Calu3 (cell line): ENCODE measurements around the gene C20orf204. TPM values are rescaled to one million over a fixed set of nuclear protein-coding genes. Genes with fewer than 3 reads are reported as not detected.
"Not testable (repeated sequence)": the region's sequence is repeated elsewhere in the genome, so short reads cannot be mapped to it uniquely, and the experiment has no call there.

Experiments used
- BruUV-seq: library from RNA; stranded (reverse); fragments of 400-500 nt; replicated peaks from 2 replicates; lab custom pipeline; 2021; lab: Mats Ljungman, UMichigan
- CTCF ChIA-PET: fragments of 300-600 bp; sonication (Branson Sonifier 250); formaldehyde crosslinking; loops from one replicate; lab custom pipeline; 2022; ENCODE audit warnings: antibody characterized with exemption; lab: Charles Lee
- DNase-seq: peaks from one replicate; pipeline ENCODE4 v3.0.0; 2022
- H3K27ac Mint-ChIP-seq: one replicate; pipeline ENCODE4 v1.8.0; 2022; ENCODE audit warnings: mixed read lengths; ENCODE audit not compliant: unreplicated experiment
- H3K27me3 Mint-ChIP-seq: one replicate; pipeline ENCODE4 v1.8.0; 2022; ENCODE audit warnings: mixed read lengths; ENCODE audit not compliant: unreplicated experiment
- H3K36me3 Mint-ChIP-seq: one replicate; pipeline ENCODE4 v1.8.0; 2022; ENCODE audit warnings: mild to moderate bottlenecking, moderate library complexity, mixed read lengths; ENCODE audit not compliant: insufficient read depth, unreplicated experiment
- H3K4me1 Mint-ChIP-seq: one replicate; pipeline ENCODE4 v1.8.0; 2022; ENCODE audit warnings: mild to moderate bottlenecking, low read depth, mixed read lengths; ENCODE audit not compliant: unreplicated experiment
- H3K4me3 Mint-ChIP-seq: one replicate; pipeline ENCODE4 v1.8.0; 2022; ENCODE audit warnings: mild to moderate bottlenecking, low read depth, moderate library complexity, mixed read lengths; ENCODE audit not compliant: unreplicated experiment
- H3K9me3 Mint-ChIP-seq: one replicate; pipeline ENCODE4 v1.8.0; 2022; ENCODE audit warnings: low read depth, mixed read lengths; ENCODE audit not compliant: unreplicated experiment
- intact Hi-C: fragments of 100-400 bp; cut with micrococcal nuclease; formaldehyde crosslinking; loops from one replicate; pipeline ENCODE4 v1.10.0; 2022; ENCODE audit not compliant: unreplicated experiment
- total RNA-seq: library from RNA; stranded (reverse); gene quantifications from 2 replicates; pipeline ENCODE4 v1.2.3, GENCODE V29; 2022
- TF ChIP-seq, protein P1 (sequence below): fragments of 200-600 bp; IDR thresholded peaks from one replicate; pipeline ENCODE4 v1.8.0; 2022; ENCODE audit warnings: antibody characterized with exemption; ENCODE audit not compliant: unreplicated experiment

C20orf204 gene
- total RNA-seq, 1 experiment from 2014 or later: 5.0 TPM

DNA sequence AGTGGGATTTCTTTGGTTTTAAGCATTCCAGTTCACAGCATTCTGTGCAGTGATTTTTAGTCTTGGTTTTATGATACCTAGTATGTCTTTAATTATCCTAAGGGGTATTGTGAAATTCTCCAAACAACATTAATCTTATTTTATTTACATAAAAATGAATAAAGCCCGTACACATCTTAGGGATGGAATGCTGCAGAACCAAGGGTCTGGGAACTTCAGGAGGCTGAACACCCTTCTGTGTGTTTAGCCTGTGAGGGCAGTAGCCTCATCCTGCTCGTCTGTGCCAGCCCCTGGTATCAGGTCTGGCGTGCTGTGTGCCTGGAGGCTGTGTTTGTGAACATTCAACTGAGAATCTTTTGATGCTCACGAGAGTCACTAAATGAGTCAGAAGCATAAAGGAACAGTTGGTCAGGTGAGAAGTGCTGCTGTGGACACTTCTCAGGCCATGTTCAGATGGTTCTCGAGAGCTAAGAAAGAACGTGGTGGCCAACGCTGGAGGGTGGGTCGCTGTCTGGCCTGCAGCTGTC lies 25.2 kb upstream of the C20orf204 start:
- no peak overlapping the region for H3K27ac Mint-ChIP-seq
- H3K9me3 Mint-ChIP-seq: peaks cover 3% of the 10 kb centered on the region
- no peaks in the 10 kb centered on the region for H3K27me3 Mint-ChIP-seq
- intact Hi-C loops: no loop called here
- TF ChIP-seq, protein P1, sequence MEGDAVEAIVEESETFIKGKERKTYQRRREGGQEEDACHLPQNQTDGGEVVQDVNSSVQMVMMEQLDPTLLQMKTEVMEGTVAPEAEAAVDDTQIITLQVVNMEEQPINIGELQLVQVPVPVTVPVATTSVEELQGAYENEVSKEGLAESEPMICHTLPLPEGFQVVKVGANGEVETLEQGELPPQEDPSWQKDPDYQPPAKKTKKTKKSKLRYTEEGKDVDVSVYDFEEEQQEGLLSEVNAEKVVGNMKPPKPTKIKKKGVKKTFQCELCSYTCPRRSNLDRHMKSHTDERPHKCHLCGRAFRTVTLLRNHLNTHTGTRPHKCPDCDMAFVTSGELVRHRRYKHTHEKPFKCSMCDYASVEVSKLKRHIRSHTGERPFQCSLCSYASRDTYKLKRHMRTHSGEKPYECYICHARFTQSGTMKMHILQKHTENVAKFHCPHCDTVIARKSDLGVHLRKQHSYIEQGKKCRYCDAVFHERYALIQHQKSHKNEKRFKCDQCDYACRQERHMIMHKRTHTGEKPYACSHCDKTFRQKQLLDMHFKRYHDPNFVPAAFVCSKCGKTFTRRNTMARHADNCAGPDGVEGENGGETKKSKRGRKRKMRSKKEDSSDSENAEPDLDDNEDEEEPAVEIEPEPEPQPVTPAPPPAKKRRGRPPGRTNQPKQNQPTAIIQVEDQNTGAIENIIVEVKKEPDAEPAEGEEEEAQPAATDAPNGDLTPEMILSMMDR: no peak
- no peak for DNase-seq
- no TSS peak for BruUV-seq
- CTCF ChIA-PET: no interaction called here
- H3K36me3 Mint-ChIP-seq: peaks cover 66% of the 10 kb centered on the region
- H3K4me3 Mint-ChIP-seq: no peak overlapping the region
- H3K4me1 Mint-ChIP-seq: no peaks in the 10 kb centered on the region

DNA sequence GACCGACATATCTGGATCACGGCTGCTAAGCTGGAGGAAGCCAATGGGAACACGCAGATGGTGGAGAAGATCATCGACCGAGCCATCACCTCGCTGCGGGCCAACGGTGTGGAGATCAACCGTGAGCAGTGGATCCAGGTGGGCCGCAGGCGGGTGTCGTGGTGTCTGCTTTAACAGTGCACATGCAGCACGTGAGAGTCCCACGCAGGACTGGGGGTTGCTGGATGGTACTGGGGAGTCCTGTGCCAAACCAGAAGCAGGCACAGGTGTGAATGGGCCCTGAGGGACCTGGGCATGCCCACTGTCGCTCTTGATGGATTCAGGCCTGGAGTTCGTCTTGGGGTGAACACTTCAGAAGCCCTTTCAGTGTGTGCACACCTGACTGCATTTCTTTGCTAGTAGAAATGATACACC lies 24.6 kb upstream of the C20orf204 start:
- peaks cover 64% of the 10 kb centered on the region for H3K36me3 Mint-ChIP-seq
- peaks cover 3% of the 10 kb centered on the region for H3K9me3 Mint-ChIP-seq
- no peaks in the 10 kb centered on the region for H3K27me3 Mint-ChIP-seq
- no peak overlapping the region for H3K4me3 Mint-ChIP-seq
- intact Hi-C loops: no loop called here
- CTCF ChIA-PET: no interaction called here
- no peak overlapping the region for H3K27ac Mint-ChIP-seq
- no peaks in the 10 kb centered on the region for H3K4me1 Mint-ChIP-seq
- DNase-seq: no peak
- no TSS peak for BruUV-seq
- TF ChIP-seq, protein P1: no peak

DNA sequence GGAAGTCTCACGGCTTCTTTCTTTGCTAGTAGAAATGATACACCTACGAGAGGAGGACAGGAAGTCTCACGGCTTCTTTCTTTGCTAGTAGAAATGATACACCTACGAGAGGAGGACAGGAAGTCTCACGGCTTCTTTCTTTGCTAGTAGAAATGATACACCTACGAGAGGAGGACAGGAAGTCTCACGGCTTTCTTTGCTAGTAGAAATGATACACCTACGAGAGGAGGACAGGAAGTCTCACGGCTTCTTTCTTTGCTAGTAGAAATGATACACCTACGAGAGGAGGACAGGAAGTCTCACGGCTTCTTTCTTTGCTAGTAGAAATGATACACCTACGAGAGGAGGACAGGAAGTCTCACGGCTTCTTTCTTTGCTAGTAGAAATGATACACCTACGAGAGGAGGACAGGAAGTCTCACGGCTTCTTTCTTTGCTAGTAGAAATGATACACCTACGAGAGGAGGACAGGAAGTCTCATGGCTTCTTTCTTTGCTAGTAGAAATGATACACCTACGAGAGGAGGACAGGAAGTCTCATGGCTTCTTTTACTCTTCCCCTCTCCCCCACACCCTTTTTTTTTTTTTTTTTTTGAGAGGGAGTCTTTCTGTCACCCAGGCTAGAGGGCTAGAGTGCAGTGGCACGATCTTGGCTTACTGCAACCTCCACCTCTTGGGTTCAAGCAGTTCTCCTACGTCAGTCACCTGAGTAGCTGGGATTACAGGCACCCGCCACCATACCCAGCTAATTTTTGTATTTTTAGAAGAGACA lies 23.4 kb upstream of the C20orf204 start:
- DNase-seq, CTCF ChIA-PET, H3K4me3 Mint-ChIP-seq, H3K27me3 Mint-ChIP-seq, BruUV-seq, intact Hi-C loops, H3K4me1 Mint-ChIP-seq, H3K9me3 Mint-ChIP-seq, H3K27ac Mint-ChIP-seq: not testable (repeated sequence)
- peaks cover 60% of the 10 kb centered on the region for H3K36me3 Mint-ChIP-seq

DNA sequence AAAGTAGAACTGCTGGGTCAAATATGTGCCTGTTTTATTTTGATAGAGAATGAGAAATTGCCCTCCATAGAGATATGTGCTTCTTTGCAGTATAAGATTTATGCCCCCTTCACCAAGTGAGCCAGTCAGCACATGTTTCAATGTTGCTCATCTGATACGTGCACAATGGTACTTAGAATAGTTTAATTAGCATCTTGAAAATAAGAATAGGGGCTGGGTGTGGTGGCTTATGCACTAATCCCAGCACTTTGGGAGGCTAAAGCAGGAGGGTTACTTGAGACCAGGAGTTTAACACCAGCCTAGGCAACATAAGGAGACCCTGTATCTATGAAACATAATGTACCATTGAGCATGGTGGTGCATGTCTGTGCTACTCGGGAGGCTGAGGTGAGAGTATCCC lies 20.3 kb upstream of the C20orf204 start:
- Mint-ChIP-seq H3K27me3 (no peaks in the 10 kb centered on the region), H3K36me3 (peaks cover 59% of the 10 kb centered on the region), H3K4me1 (no peaks in the 10 kb centered on the region), H3K4me3 (no peak overlapping the region), H3K9me3 (no peaks in the 10 kb centered on the region), H3K27ac (no peak overlapping the region)
- CTCF ChIA-PET: no interaction called here
- TF ChIP-seq, protein P1: no peak
- DNase-seq: no peak
- BruUV-seq: no TSS peak
- intact Hi-C loops: no loop called here
